Urinary bladder (tissue), 2 donors: ENCODE results near the gene NEIL1. TPM values are rescaled to one million over a fixed set of nuclear protein-coding genes. Genes with fewer than 3 reads are reported as not detected.

Source experiments
- polyA plus RNA-seq: library from polyadenylated mRNA; stranded (reverse); fragments of 200-250 nt; gene quantifications from one replicate; pipeline ENCODE4 v1.2.3, GENCODE V29; 2013
- total RNA-seq: library from RNA; depleted of rRNA; stranded (reverse); fragments of >200 nt; gene quantifications from one replicate; pipeline ENCODE4 v1.2.3, GENCODE V29; 2014
- donor health status: healthy.

The NEIL1 gene
- total and polyA plus RNA-seq, 2 donors = 10.9 to 21.3 TPM

Other genes starting within 250 kb of the NEIL1 start
- 4.3 TPM for gene C15orf39, start 145.2 kb upstream of the NEIL1 start, total RNA-seq
- gene C15orf39, start 145.2 kb upstream of the NEIL1 start, polyA plus RNA-seq = 26.4 TPM
- not detected for gene GOLGA6C, start 88.7 kb upstream of the NEIL1 start, total RNA-seq
- gene GOLGA6C, start 88.7 kb upstream of the NEIL1 start, polyA plus RNA-seq = not detected
- not detected for gene GOLGA6D, start 64.2 kb upstream of the NEIL1 start, total RNA-seq
- gene GOLGA6D, start 64.2 kb upstream of the NEIL1 start, polyA plus RNA-seq = not detected
- 15.9 TPM for gene COMMD4, start 11.0 kb upstream of the NEIL1 start, total RNA-seq
- 76.2 TPM for gene COMMD4, start 11.0 kb upstream of the NEIL1 start, polyA plus RNA-seq
- gene MAN2C1, start 21.6 kb downstream of the NEIL1 start, total RNA-seq = 78.2 TPM
- gene MAN2C1, start 21.6 kb downstream of the NEIL1 start, polyA plus RNA-seq = 113 TPM
- 50.3 TPM for gene SIN3A, start 104.7 kb downstream of the NEIL1 start, total RNA-seq
- gene SIN3A, start 104.7 kb downstream of the NEIL1 start, polyA plus RNA-seq = 34.2 TPM
- gene PTPN9, start 232.3 kb downstream of the NEIL1 start, total RNA-seq = 26.6 TPM
- gene PTPN9, start 232.3 kb downstream of the NEIL1 start, polyA plus RNA-seq = 22.6 TPM